ENCODE data around the gene LPP.
"Not testable (repeated sequence)": the region's sequence is repeated elsewhere in the genome, so short reads cannot be mapped to it uniquely, and the experiment has no call there.

Gene LPP

DNA sequence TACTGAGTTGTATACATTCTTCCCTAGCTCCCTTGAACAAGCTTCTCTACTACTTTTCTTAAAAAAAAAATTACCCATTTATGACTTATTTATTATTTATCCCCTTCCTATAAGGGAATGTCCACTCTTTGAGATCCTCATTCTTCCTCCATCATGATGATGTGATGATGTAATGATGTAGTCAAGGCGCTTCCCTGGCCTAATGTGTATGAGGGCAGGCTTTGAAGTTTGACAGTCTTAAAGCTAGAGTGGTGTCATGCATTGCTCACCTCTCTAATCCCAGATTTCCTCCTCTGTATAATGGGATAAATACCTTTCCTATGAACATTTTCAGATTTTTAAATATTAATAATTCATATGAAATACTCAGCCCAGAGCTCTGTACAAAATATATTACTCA, 531.8 kb downstream of the LPP start:
- no peak for DNase-seq

DNA sequence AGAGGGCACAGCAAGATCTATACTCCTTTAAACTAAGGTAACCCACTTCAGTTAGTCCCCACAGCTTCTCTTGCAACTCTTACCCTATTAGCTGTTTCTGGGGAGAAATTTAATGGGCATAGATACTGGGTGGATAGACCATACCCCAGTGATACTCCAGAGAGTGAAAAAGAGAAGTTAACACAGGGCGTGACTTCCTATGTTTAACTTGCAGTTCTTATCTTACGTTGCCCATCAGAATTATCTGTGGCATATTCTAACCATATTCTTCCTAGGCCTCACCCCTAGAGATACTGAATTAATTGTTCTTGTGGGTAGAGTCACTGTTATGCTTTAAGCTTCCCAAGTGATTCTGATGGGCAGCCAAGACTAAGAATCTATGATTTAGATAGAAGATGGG, 532.4 kb downstream of the LPP start:
- no peak for DNase-seq

DNA sequence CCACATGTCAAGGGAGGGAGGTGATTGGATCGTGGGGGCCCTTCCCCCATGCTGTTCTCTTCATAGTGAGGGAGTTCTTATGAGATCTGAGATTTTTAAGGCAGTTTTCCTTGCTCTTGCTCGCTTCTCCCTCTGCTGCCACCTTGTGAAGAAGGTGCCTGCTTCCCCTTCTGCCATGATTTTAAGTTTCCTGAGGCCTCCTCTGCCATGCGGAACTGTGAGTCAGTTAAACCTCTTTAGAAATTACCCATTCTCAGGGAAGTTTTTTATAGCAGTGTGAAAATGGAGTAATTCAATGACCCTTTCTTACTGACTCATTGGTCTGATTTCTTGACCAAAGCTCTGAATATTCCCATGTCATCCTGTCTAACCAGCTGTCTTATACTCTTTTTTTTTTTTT, 533.4 kb downstream of the LPP start:
- DNase-seq: no peak

DNA sequence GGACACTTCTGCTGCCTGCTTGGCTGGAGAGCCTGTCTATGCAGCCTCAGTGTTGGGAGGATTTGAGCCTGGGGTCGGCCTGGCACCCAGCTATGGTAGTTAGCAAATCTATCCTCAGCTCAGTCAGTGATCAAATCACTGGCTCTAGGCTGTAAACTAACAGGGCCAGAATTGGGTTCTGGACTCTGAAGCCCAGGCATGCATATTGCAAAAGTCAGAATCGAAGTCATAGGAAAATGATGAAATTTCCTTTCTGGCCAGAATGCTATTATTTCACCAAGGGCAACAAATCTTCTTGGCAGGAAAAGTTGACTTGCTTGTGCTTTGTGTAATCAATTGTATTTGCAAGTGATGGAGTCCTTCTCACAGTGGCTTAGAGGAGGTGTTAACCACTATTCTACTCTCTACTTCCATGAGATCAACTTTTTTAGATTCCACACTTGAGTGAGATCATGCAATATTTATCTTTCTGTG, 535.2 kb downstream of the LPP start:
- no peak for DNase-seq

DNA sequence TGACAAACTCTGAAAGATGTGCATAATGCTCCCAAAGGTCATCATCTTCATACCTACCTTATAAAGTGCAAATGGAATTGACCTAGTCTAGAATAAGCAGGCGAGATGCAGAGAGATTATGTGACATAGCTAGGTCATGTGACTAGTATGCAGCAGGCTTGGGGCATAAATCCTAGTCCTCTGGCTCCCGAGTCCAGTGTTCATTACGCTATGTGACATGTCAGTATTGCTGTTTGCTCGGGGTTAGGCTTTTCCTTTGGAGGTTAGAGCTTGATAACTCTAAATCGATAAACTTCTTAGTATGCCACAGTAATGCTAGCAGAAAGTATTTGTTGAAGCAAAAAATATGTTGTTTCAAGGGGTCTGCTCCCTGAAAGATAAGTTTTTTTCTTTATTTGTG, 536.1 kb downstream of the LPP start:
- DNase-seq: no peak

DNA sequence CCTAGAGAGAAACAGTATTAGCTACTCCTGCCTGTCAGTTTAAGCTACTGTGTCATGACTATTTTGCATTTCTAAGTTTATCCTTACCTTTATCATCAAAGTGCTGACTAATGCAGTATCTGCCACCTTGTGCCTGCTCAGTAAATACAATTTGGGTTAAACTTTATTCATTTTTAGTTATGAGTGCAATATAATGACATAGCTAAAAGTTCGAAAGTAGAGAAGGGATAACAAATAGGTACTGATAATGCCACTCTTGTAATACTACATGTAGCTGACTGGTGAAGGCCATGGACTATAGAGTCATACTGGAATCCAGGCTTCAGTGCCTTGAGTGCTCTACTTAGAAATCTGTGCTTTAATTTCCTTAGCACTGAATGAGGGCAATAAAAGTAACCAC, 537.0 kb downstream of the LPP start:
- DNase-seq: no peak

DNA sequence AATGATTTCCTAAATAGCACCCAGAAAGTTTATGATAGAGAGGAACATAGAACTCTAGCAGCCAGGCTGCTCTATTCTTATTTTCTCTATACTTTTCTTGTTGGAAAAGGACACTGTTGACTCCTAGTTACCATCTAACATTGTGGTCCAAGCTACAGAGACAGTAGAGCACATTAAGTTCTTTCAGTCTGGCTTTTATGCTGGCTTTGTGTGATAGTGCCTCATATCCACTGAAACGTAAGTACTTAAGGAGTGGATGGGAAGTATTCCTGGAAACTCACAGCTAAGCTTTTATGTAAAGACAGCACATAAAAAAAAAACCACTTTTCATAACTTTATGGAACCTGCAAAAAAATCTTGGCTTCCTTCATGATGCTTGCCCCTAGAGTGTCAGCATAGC, 537.7 kb downstream of the LPP start:
- DNase-seq: no peak

DNA sequence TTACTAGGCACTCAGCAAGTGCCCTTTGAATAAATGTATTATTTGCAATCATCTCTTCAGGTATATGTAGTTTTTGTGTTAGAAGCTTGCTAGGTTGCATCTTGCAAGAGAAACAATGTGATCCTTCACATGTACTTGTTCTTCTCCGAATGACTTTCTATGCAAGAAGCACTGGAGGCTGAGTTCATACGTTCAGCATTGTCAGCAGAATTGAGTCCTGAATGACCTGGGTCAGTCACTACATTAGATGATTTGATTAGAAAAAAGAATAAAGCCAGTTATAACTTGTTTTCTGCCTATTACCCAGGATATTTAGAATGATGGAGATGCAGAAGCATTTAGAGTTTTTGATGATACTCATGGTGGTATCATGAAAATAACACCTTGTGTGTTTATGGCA, 538.7 kb downstream of the LPP start:
- no peak for DNase-seq

DNA sequence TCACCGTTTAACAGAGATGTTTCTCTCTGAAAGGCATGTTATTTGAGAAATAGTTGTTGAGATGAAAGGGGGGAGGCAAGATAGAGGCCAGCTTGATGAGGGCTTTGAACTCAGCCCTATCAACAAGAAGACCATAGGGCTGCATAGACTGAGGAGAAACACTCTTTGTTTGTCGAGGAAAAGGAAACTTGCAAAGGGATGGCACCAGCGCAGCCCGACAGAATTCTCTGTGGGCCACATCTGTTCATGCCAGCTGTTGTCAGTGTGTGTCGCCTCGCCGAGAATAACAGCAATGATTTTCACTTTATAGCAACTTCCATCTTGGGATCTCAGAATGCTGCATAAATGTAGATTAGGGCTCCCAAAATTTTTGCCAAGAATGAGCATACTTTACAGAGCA, 539.5 kb downstream of the LPP start:
- DNase-seq: no peak

DNA sequence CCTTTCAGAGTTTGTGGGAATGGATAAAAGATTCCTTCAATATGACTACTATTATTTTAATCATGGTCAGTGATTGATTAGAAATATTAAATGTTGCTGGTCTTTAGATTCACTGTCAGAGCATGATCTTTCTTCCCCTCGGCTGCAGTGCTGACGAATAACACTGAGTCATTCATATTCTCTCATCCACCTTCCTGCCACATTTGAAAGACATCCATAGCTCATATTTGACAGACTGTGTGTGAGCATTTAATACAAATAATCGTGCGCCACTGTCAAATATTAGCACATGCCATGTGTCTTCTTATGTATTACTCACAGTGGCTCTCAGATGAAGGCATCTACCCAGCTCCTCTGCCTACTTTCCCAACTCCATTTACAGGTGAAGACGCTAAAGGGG, 541.3 kb downstream of the LPP start:
- no peak for DNase-seq

DNA sequence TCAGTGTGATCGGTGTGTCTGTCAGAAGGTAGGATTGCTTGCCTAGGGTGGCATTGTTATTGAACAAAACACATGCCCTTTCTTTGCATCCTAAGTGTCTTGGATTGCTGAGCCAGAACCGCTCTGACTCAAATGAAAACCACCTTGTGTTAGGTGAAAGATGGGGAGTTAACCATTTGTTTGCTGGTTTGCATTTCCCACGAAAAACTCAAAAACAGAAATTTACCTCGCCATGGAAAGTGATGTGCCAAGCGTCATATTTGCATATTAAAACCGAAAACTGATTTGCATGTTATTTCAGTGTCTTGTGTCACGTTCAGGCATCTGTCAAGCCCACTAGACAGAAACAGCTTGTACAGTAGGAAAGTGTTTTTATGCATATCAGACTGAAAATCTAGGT, 543.2 kb downstream of the LPP start:
- no peak for DNase-seq

DNA sequence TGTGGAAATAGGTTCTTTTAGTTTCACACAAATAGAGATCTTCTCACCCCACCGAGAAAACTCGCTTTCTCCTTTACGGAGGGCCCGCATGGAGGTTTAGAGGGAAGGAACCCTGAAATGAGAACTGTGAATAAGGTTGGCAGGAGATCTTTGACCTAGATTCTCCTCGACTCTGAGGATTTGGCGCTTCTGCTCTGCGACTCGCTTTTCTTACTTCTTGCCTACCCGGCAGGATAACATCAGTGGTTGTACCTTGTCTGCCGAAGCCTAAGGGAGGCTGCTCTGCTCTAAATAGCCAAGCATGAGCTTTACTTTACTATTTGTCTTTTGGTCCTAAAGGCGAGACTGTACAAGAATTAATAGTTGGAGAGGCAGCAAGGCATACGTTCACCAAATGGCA, 544.5 kb downstream of the LPP start:
- DNase-seq: no peak

DNA sequence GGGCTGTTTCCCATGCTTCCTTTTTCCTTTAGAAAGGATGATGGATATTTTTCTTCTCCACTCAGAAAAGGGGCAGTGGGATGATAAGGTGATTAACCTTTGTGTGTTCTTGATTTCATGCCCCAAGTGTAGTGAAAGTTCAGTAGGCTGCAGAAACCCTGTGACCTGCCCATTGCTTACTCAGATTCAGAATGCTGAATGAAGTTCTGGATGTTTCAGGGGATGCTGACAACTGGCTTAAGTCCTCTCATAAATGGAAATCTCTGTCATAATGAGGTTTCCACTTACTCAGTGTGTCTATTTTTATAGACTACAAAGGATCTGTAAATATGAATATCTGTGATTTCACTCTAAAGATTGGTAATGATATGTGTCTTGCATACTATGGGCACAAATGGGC, 546.5 kb downstream of the LPP start:
- DNase-seq: no peak

DNA sequence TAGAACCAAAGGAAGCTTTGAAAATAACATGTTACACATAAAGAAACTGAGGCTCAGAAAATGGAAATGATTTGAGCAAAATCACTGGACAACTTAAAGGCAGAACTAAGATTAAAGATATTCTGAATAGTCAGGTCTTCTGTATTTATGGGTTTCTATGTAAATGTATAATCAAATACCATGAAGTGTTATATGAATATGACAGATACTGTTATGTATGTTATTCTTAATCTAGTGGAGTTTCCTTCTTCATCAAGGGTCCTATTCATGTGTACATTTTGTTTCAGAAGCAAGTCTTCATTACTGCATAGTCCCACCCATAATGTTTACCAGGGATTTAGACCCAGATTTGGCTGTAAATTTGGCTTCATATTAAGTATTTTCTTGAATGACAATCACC, 547.0 kb downstream of the LPP start:
- DNase-seq: no peak

DNA sequence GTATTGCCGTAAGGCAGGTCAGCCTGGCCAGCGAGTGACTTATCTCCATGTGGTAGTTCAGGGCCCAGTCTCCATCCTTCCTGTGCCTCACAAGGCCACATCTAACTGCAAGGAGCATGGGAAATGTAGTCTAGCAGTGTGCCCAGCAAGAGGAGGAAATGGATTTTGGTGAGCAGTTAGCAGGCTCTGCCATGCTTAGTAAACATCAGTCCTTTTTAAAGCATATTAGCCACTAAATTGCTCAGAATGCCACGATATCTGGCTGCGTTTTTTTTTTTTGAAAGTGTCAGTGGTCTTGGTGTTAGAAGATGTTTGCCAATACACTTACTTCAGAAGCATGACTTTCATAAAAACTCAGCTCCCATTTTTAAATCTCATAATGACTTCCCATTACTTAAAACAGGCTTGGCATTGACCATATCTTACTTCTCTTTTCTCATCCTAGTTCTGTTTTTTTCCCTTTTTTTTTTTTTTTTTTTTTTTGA, 547.6 kb downstream of the LPP start:
- DNase-seq: no peak

DNA sequence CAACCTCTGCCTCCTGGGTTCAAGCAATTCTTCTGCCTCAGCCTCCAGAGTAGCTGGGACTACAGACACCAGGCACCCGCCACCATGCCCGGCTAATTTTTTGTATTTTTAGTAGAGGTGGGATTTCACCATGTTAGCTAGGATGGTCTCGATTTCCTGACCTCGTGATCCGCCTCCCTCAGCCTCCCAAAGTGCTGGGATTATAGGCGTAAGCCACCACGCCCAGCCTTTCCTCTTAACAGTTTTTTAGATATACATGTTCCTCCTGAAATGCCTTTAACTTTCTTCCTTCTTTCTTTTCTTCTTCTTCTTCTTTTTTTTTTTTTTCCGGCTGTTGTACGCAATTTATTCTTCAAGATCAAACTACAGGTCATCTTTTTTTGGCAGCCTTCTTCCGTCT, 548.1 kb downstream of the LPP start:
- DNase-seq: not testable (repeated sequence)

DNA sequence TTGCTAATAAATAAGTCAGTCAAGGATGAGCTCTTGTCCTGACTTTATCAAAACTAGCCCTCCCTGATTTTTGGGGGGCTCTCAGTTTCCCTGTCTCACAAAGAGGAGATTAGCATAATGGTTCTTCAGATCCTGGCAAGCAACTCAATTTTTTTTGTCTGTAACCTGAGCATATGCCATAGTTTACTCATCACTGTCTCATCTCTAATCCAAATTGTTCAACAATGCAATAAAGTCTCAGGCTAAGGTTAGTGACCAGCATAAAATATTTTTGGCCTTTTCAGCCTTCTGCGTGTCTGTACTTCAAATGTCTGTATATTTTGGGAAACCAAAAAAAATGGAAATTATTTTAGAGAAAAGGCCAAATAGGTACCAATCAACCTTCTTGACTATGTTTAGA, 552.2 kb downstream of the LPP start:
- no peak for DNase-seq

DNA sequence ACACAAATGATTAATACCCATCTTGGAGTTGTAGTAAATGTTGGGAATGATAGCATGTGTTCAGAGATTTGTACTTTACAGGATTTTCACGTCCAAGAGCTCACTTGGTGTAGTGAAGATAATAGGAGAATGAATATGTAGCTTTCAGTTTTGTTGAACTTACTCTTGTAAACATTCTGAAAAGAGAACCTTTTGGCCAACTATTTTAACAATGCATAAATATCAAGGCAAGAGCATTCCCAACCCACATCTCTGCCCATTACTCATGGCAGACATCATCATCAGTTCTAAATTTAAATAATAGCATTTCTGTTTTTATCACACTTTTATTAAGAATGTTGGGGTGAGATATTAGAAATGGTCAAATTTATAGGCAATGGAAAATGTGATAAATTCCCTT, 552.6 kb downstream of the LPP start:
- DNase-seq: no peak

DNA sequence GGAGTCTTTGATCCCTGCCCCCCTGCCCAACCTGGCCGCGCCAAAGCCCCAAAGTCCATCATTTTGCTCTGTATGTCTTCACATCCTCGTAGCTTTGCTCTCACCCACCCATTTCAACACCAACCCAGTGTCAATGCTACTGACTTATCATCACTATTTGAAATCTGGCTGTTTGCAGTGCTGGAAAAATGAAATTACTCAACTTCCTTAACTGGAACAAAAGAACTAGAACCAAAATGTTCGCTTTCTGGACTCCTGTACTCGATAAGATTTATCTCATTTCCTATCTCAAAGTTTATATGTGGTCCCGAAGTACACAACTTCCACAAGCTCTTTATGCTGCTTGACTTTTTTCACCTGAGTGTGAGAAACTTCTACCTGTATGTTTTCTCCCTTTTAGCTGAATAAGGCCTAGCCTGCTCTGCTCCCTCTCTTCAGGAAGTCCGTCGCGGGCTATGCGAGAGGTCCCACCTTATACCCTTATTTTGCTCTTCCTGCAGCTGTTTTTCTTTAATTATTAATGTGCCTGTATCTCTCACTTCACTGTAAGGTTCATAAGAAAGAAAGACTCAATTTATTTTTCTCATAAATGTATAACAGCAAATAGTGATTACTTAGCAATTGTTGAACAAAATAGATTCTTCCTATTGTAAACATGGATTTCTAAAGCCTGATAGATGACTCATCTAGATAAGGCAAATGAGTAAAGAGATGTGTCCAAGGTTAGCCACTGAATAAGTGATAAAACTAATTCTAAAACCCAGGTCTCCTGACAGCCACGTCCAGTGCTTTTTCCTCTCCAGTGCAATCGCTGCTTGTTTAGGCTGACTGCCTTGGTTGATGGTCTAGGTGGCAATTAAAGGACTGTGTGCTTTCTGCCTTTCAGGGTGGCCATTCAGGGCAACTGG, 553.7 kb downstream of the LPP start:
- DNase-seq: no peak

DNA sequence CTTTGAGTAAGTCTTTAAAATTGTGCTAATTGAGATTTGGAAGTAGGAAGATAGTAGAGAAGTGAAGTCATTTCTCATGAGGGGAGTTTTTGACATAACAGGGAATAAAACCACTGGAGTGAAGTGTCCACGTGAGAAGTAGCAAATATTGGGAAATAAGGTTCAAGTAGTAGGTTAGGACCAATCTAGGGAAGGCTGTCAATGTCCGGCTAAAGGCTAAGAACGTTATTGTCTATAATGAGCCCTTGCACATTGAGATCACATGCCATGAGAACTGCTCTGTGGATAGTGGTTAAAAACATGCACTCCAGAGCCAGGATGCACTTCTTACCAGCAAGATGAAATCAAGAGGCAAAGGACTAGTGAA, 557.9 kb downstream of the LPP start:
- no peak for DNase-seq

DNA sequence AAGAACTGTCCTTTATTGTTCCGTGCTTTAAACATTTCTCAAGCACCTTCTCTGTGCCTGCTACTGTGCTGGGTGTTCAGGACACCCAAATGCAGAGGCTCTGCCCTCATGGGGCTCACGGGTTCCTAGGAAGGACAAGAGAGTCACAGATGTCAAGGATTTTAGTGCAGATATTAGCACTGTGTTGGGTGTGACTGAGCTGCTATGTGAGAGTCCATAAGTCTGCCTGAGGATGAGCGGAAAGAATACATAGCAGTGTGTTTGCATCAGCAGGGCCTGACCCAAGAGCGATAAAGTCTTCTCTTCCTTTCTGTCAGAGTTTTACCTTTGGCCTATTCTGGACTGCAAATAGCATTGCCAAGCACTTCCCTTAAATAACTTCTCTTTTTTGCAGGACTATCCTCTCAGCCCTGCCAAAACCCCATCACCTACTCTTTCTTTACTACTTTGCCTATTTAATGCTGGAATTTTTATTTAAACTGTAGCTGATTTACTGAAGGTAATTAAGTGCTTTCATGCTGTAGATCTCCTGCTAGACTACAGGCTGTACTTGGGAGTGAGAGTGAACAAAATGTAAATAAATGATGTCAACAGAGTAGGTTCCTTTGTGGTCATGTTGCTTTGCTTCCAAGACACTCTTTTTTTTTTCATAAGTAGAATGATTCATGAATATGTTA, 558.4 kb downstream of the LPP start:
- peak; percentile 10 for DNase-seq

DNA sequence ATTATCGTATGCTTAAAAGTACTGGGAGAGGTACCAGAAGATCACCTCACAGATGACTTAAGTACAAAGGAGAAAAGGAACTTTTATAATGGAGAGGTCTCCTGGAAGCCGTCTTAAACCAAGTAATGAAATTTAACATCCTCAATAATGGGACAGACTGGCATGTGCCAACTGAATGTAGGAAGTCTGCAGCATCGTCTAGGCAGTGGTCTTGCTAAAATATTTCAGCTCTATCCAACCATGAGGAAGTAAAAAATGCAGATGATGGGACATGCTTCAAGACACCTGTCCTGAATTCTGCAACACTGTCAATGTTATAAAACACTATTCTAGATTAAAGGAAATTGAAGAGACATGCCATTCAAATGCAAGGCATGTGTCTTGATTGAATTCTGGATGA, 559.0 kb downstream of the LPP start:
- DNase-seq: no peak

DNA sequence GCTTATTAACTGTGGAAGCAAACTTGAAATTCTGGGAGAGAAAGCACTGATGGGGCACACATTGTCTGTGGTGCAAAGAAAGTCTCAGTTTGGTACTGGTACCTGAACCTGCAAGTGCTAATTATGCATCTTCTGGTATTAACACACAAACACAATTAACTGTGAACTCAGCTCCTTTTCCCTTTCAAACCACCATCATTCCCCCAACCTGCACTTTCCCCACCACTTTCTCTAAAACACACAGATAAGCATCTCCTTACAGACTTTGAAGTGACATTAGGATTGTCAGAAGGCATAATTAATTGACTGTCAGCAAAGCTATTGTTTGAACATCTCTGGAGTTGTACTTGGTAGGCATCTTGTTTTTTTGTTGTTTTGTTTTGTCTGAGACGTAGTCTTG, 565.6 kb downstream of the LPP start:
- no peak for DNase-seq

DNA sequence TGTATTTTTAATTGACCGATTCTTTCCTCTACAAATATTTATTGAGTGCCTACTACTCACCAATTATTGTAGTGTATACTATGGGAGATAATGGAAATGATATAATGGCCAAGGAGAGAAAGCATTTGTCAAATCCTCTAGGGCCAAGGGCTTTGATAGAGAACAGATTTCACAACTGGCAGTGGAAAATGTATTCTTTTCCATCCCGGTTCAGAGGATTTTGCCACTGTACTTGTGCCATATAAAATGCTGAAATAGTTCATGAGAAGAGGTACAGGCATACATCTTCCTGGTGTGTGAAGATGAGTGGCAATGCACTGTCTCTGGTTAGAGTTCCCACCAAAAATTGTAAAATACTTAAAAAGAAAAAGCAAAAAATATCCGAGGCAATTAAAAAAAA, 566.3 kb downstream of the LPP start:
- no peak for DNase-seq
